ENCODE data around the gene CPED1.
"Not testable (repeated sequence)": the region's sequence is repeated elsewhere in the genome, so short reads cannot be mapped to it uniquely, and the experiment has no call there.

Gene CPED1

DNA sequence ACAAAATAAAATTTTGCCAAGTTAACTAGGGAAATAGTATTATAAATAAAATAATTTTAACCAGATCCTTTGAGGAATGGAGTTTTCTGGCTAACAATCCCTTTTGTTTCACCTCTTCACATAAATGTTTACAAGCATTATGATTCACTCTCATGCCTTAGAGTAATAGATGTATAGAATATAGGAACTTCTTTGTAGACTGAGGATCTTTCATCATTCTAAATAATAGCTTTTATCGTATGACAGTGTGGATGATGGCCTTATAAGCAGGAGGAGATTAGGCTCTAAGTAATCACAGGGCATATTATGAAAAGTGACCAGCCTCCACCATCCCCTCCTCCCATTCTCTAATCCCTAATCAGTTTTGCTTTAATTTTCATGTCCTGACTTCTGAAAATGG, 24.4 kb upstream of the CPED1 start:
- DNase-seq (ENCODE audit: low read depth, low spot score): no peak
- H3K27ac ChIP-seq: no peak overlapping the region
- H3K9ac ChIP-seq (ENCODE audit: insufficient read length): no peak overlapping the region
- H3K9me3 ChIP-seq (ENCODE audit: low read depth, low read length): no peaks in the 10 kb centered on the region
- no peak overlapping the region for H3K4me3 ChIP-seq
- no peak for TF ChIP-seq EZH2 (IDR thresholded peaks at IDR 0.05)
- no peak for TF ChIP-seq FOXP2 (optimal IDR thresholded peaks at IDR 0.05; ENCODE audit: control extremely low read depth, extremely low read length, insufficient read depth)
- TF ChIP-seq POLR2AphosphoS5 (IDR thresholded peaks at IDR 0.05; ENCODE audit: borderline replicate concordance, low read depth, low read length): no peak
- H3K36me3 ChIP-seq (ENCODE audit: insufficient read depth, low read length): peaks cover 44% of the 10 kb centered on the region

DNA sequence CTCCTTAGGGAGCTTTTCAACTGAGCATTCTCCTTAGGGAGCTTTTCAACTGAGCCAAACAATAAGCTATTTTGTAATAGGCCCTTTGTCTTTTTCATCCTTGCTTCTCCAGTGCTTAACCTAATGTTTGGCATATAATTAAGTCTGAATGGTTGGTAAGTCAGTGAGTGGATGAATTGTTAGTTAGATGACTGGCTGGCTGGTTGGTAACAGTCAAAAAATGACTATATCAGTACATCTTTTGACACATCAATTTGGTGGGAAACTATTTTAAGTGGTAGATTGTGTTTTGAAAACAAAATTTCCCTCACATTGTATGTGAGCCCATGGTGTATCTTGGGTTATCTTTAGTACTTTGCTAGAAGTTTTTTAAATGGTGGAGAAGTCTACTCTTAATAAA, 21.6 kb upstream of the CPED1 start:
- Histone ChIP-seq H3K9me3 (ENCODE audit: low read depth, low read length) (no peaks in the 10 kb centered on the region), H3K9ac (ENCODE audit: insufficient read length) (no peak overlapping the region), H3K36me3 (ENCODE audit: insufficient read depth, low read length) (peaks cover 56% of the 10 kb centered on the region), H3K27ac (no peak overlapping the region), H3K4me3 (no peak overlapping the region)
- no peak for DNase-seq (ENCODE audit: low read depth, low spot score)
- TF ChIP-seq FOXP2 (optimal IDR thresholded peaks at IDR 0.05; ENCODE audit: control extremely low read depth, extremely low read length, insufficient read depth): no peak
- TF ChIP-seq POLR2AphosphoS5 (IDR thresholded peaks at IDR 0.05; ENCODE audit: borderline replicate concordance, low read depth, low read length): no peak
- no peak for TF ChIP-seq EZH2 (IDR thresholded peaks at IDR 0.05)

DNA sequence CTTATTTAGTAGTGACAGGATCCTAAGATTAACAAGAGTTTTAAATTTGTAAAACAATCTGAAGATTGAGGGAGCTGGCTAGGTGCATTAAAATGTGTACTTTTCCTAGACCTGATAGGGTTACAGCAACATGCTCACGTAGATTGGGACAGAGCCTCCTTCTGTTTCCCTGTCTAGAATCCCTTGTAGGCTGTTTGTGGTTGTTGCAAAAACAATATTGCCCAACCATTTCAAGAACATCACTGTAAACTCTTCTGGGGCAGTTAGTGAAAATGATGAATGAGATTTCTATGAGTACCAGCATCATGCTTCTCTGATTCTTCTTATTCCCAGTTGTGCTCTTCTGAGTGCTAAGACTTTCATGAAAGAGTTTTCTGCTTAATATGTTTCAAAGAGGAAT, 14.7 kb upstream of the CPED1 start:
- TF ChIP-seq EZH2 (IDR thresholded peaks at IDR 0.05): no peak
- no peak for TF ChIP-seq FOXP2 (optimal IDR thresholded peaks at IDR 0.05; ENCODE audit: control extremely low read depth, extremely low read length, insufficient read depth)
- TF ChIP-seq POLR2AphosphoS5 (IDR thresholded peaks at IDR 0.05; ENCODE audit: borderline replicate concordance, low read depth, low read length): no peak
- no peak for DNase-seq (ENCODE audit: low read depth, low spot score)
- H3K36me3 ChIP-seq (ENCODE audit: insufficient read depth, low read length): peaks cover 55% of the 10 kb centered on the region

DNA sequence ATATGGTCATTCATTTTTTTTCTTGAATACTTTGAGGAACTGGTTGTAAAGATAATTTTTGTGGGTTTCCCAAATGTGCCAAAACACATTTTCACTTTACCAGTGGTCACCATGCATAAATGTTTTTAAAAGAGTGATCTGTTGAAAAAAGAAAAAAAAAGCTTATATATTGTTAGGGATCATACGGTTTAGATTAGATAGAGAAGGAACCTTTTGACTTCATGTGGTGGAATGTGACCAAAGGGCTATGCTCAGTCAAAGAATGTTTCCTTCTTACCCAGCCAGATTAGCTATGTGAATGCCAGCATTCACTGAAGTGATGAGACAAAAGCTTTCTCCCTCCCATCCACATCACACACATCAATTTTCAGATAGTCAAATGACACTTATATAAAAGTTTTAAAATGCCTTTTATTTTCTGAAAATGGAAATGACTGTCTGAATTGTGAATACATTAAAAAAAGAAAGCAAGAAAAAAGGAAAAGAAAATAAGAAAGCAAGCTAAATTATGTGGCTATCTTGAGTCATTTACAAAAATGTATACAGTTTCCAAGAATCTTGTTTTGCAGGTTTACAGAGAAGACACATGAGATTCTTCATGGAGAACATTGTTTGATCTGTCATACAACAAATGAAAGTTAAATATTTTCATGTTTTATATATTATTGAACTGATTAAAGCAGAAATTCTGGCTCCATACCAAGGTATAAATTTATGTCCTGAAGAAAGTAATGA, 8.6 kb upstream of the CPED1 start:
- peaks cover 10% of the 10 kb centered on the region for H3K36me3 ChIP-seq (ENCODE audit: insufficient read depth, low read length)
- H3K4me3 ChIP-seq: no peak overlapping the region
- no peaks in the 10 kb centered on the region for H3K9me3 ChIP-seq (ENCODE audit: low read depth, low read length)
- no peak for DNase-seq (ENCODE audit: low read depth, low spot score)
- TF ChIP-seq POLR2AphosphoS5 (IDR thresholded peaks at IDR 0.05; ENCODE audit: borderline replicate concordance, low read depth, low read length) (no peak), EZH2 (IDR thresholded peaks at IDR 0.05) (no peak), FOXP2 (optimal IDR thresholded peaks at IDR 0.05; ENCODE audit: control extremely low read depth, extremely low read length, insufficient read depth) (no peak)
- no peak overlapping the region for H3K9ac ChIP-seq (ENCODE audit: insufficient read length)
- H3K27ac ChIP-seq: no peak overlapping the region

More for the DNA sequence above, 14.7 kb upstream of the CPED1 start:
- no peak overlapping the region for H3K27ac ChIP-seq
- no peak overlapping the region for H3K4me3 ChIP-seq
- no peak overlapping the region for H3K9ac ChIP-seq (ENCODE audit: insufficient read length)
- no peaks in the 10 kb centered on the region for H3K9me3 ChIP-seq (ENCODE audit: low read depth, low read length)

DNA sequence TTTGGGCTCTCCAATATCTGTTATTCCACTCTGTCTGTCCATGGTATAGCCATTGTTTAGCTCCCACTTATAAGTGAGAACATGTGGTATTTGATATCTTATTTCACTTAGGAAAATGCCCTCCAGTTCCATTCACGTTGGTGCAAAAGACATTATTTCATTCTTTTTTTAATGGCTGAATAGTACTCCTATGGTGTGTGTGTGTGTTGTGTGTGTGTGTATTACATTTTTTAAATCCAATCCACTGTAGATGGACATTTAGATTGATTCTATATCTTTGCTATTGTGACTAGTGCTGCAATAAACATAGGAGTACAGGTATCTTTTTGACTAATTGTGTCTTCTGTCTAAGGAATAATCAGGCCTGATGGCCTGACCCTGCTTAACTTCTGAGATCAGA, 7.4 kb upstream of the CPED1 start:
- Histone ChIP-seq H3K36me3 (ENCODE audit: insufficient read depth, low read length) (peaks cover 3% of the 10 kb centered on the region; the same call in 1 of the 2 replicates), H3K27ac (no peak overlapping the region), H3K4me3 (no peak overlapping the region), H3K9me3 (ENCODE audit: low read depth, low read length) (no peaks in the 10 kb centered on the region), H3K9ac (ENCODE audit: insufficient read length) (no peak overlapping the region)
- DNase-seq (ENCODE audit: low read depth, low spot score): no peak
- TF ChIP-seq POLR2AphosphoS5 (IDR thresholded peaks at IDR 0.05; ENCODE audit: borderline replicate concordance, low read depth, low read length): no peak
- no peak for TF ChIP-seq EZH2 (IDR thresholded peaks at IDR 0.05)
- no peak for TF ChIP-seq FOXP2 (optimal IDR thresholded peaks at IDR 0.05; ENCODE audit: control extremely low read depth, extremely low read length, insufficient read depth)

DNA sequence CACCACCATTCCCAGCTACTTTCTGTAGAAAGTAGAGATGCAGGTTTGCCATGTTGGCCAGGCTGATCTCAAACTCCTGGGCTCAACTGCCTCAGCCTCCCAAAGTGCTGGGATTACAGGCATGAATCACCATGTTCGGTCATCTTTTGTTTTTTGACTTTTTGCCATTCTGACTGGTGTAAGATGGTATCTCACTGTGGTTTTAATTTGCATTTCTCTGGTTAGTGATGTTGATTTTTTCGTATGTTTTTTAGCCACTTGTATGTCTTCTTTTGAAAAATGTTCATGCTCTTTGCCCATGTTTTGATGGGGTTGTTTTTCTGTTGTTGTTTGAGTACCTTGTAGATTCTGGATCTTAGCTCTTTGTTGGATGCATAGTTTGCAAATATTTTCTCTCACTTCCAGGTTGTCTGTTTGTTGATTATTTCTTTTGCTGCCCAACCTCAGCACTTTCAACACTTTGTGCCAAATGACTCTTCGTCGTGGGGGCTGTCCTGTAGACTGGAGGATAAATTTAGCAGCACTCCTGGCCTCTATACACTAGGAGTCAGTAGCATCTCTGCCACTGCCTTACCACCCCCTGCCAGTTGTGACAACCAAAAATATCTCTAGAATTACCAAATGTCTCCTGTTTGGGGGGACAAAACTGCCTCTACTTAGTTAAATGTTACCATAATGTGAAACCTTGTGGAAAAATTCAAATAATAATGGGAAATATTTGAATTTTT, 6.5 kb upstream of the CPED1 start:
- no peak overlapping the region for H3K27ac ChIP-seq
- no peaks in the 10 kb centered on the region for H3K9me3 ChIP-seq (ENCODE audit: low read depth, low read length)
- no peak overlapping the region for H3K4me3 ChIP-seq
- TF ChIP-seq FOXP2 (optimal IDR thresholded peaks at IDR 0.05; ENCODE audit: control extremely low read depth, extremely low read length, insufficient read depth) (no peak), POLR2AphosphoS5 (IDR thresholded peaks at IDR 0.05; ENCODE audit: borderline replicate concordance, low read depth, low read length) (no peak), EZH2 (IDR thresholded peaks at IDR 0.05) (no peak)
- DNase-seq (ENCODE audit: low read depth, low spot score): no peak
- no peaks in the 10 kb centered on the region for H3K36me3 ChIP-seq (ENCODE audit: insufficient read depth, low read length)
- no peak overlapping the region for H3K9ac ChIP-seq (ENCODE audit: insufficient read length)

DNA sequence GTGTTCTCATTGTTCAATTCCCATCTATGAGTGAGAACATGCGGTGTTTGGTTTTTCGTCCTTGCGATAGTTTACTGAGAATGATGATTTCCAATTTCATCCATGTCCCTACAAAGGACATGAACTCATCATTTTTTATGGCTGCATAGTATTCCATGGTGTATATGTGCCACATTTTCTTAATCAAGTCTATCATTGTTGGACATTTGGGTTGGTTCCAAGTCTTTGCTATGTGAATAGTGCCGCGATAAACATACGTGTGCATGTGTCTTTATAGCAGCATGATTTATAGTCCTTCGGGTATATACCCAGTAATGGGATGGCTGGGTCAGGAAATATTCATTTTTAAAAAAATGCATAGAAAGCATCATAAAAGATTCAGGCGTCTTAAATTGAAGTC, 4.9 kb upstream of the CPED1 start:
- H3K27ac ChIP-seq; DNase-seq (ENCODE audit: low read depth, low spot score); H3K4me3 ChIP-seq; H3K9me3 ChIP-seq (ENCODE audit: low read depth, low read length); H3K36me3 ChIP-seq (ENCODE audit: insufficient read depth, low read length); H3K9ac ChIP-seq (ENCODE audit: insufficient read length): not testable (repeated sequence)

DNA sequence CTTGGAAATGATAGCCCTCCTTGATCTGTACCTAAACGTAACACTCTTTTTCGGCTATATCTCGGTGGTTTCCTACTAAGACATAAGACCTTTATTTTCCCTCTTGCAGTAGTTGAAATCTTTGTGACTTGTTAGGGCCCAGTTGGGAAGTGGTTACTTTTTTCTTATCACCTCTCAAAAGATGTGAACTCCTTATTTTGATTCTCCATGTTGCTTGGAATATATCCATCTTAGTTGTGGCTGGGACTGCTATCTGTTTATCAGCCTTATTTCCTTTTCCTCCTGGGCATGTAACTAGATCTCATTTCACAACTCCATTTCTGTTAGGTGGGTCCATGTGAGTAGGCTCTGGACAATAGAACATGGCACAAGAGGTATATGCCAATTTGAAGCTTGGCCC, 4.1 kb upstream of the CPED1 start:
- no peak overlapping the region for H3K27ac ChIP-seq
- H3K9me3 ChIP-seq (ENCODE audit: low read depth, low read length): no peaks in the 10 kb centered on the region
- H3K9ac ChIP-seq (ENCODE audit: insufficient read length): no peak overlapping the region
- TF ChIP-seq POLR2AphosphoS5 (IDR thresholded peaks at IDR 0.05; ENCODE audit: borderline replicate concordance, low read depth, low read length) (no peak), EZH2 (IDR thresholded peaks at IDR 0.05) (no peak), FOXP2 (optimal IDR thresholded peaks at IDR 0.05; ENCODE audit: control extremely low read depth, extremely low read length, insufficient read depth) (no peak)
- no peak for DNase-seq (ENCODE audit: low read depth, low spot score)
- H3K36me3 ChIP-seq (ENCODE audit: insufficient read depth, low read length): no peaks in the 10 kb centered on the region
- no peak overlapping the region for H3K4me3 ChIP-seq
